Retina (tissue), 1 donor: ENCODE data around the gene TTPAL.

ENCODE experiments used
- DNase-seq: peaks from one replicate; pipeline ENCODE4 v3.0.0-alpha.2; 2016

The TTPAL gene

DNA sequence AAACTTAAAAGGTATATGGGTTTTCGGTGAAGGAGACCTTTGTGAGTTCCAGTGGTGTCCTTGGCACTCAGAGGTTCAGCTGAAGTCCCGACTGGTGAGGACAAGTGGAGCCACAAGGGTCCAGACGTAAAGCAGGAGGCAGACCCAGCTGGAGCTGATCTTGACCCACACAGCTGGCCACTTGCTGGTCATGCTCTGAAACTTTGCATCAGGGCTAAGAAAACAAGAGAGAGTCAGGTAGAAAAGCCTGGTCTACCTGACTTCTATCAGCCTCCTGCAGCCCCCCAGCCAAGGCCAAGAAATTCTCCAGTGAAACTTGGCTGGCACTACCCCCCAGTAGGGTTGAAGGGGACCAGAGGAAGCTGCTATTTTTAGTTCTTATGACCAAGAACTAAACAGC lies 24.5 kb downstream of the TTPAL start:
- DNase-seq: no peak

DNA sequence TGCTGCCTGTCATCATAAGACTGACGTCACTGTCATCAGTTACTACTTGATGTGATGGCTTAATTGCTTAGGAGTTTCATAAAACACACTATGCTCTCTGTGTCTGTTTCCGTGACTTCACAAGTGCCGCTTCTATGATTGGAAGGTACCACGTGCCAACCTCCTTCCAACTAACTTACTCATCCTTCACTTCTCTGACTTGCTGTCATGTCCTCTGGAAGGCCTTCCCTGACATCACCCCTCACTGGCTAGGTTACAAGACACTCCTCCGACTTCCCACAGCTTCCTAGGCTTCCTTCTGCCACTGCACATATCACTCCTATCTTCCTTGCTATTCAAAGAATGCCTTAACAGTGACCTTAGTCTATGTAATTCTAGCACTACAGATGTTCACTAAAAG lies 25.8 kb downstream of the TTPAL start:
- no peak for DNase-seq

DNA sequence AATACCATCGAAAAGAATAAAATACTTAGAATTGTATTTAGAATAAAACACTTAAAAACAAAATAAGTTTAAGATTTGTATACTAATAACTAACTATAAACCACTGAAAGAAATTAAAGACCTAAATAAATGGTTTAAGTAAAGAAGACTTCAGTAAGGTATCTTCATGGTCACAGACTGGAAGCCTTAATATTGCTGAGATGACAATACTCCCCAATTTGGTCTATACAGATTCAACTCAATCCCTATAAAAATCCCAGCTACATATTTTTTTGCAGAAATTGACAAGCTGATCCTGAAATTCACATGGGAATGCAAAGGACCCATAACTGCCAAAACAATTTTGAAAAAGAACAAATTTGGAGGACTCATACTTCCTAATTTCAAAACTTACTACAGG lies 27.3 kb downstream of the TTPAL start:
- DNase-seq: no peak

DNA sequence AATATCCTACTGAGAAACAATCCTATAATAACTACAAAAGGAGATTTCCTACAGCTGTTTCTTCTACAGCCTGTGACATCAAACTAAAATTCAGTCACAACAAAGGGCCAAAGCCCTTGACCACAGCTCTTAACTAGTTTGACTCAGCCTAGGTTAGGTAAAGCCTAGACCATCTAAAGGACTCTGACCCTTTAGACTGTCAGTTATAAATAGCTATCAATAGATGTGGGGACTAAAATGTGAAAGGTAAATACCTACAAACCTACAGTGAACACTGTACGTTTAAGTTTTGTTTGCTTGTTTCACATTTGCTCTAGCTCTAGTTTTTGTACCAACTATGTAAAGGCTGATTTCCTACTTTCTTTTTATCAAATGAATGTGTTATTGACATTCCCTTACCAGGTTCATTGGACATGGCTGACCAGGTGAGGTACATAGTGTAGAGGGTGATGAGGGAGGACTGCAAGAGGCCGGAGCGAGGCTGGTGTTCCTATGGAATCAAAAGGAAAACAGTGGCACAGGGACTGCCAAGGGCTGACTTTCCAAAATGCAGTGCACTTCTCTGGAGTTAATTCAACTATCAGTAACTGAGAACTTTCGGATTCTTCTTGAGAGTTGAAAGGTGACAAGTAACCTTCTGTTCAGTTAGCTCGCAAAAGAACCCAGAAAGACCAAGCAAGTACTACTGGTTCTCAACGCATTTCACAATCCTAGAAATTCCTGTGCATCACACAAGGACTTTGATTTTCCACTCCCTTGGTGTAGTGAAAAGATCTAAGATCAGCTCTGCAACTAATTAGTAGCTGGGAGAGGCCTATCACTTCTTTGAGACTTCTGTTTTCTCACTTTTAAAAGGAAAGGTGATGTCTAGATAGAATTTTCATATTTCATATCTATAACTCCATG lies 29.0 kb downstream of the TTPAL start:
- no peak for DNase-seq

DNA sequence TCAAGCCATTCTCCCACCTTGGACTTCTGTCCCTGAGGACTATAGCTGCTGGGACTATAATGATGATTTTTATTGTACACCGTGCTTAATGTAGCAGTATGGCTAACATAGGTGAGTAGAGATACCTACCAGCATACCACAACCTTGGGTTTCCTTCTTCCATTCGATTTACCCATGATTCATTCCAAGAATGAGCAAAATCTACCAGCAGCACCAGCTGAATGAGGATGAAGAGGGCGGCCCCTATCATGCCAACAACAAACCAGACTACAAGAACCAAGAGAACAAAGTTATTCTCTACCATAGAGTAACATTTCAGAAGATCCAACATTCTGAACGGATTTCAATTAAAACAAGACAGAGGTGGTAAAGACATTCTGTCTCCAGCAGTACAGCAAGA lies 34.1 kb downstream of the TTPAL start:
- no peak for DNase-seq

DNA sequence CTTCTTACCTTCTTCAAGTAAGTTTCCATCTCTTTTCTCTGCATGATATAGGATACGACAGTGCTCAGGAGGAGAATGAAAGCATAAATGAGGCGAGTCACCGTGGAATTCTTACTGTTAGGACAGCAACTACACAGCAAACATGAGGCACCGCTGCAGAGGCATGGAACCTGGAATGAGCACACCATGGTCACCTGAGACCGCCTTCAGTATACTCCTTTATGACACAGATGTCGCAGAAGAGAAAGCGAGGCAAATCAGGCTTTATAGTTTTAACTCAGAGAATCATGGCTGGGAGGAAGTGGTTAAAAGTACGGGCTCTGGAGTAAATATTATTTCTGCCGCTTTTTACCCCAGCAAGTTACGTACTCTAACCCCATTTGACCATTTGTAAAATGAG lies 38.2 kb downstream of the TTPAL start:
- DNase-seq: no peak

DNA sequence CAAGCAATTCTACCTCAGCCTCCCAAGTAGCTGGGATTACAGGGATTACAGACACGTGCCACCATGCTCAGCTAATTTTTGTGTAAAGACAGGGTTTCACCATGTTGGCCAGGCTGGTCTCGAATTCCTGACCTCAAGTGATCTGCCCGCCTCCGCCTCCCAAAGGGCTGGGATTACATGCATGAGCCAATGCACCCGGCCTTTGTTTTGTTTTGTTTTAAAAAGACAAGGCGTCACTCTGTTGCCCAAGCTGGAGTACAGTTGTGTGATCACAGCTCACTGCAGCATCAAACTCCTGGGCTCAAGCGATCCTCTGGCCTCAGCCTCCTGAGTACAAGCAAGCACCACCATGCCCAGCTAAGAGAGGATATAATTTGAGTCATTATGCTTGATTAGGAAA lies 40.8 kb downstream of the TTPAL start:
- DNase-seq: no peak

DNA sequence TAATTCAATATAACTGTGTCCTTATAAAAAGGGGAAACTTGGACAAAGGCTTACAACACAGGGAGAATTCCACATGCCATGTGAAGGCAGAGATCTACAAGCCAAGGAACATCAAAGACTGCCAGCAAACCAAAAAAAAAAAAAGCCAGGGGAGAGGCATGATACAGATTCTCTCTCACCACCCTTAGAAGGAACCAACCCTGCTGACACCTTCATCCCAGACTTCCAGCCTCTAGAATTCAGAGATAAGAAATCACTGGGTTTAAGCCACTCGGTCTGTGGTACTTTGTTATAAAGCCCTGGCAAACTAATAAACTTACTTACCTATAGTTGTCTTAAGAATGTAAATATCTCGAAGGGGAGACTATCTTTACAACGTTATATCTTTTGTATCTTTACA lies 41.8 kb downstream of the TTPAL start:
- no peak for DNase-seq

DNA sequence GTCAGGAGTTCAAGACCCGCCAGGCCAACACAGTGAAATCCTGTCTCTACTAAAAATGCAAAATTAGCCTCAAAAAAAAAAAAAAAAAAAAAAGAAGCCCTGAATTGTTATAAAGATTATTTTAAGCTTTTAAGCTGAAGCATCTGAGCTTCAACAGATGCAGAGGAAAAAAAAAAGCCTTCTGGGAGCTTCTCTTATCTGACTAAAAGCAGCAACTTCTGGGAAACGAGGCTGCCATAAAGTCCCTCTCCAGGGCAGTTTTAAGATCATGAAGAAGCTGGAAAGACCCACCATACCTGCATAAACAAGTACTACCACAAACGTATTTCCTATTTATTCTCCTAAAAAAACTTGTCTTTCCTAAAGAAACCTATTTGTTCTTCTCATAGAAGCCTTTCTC lies 42.6 kb downstream of the TTPAL start:
- DNase-seq: no peak

DNA sequence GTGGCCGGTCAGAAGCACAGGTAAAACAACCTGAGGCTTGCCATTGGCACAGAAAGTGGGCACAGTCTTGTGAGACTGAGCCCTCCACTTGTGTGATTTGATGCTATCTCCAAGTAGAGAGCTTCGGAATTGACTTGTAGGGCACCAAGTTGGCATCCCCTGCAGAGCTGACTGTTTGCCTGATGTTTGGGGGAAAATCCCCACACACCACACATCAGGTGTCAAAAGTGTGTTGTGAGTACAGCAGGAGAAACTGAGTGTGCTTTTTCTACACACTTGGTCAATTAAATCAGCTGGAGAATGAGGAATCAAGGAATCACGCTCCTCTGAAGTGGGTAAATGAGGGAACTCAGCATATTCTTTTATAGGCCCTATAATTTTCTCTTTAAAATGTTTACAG lies 45.2 kb downstream of the TTPAL start:
- no peak for DNase-seq

DNA sequence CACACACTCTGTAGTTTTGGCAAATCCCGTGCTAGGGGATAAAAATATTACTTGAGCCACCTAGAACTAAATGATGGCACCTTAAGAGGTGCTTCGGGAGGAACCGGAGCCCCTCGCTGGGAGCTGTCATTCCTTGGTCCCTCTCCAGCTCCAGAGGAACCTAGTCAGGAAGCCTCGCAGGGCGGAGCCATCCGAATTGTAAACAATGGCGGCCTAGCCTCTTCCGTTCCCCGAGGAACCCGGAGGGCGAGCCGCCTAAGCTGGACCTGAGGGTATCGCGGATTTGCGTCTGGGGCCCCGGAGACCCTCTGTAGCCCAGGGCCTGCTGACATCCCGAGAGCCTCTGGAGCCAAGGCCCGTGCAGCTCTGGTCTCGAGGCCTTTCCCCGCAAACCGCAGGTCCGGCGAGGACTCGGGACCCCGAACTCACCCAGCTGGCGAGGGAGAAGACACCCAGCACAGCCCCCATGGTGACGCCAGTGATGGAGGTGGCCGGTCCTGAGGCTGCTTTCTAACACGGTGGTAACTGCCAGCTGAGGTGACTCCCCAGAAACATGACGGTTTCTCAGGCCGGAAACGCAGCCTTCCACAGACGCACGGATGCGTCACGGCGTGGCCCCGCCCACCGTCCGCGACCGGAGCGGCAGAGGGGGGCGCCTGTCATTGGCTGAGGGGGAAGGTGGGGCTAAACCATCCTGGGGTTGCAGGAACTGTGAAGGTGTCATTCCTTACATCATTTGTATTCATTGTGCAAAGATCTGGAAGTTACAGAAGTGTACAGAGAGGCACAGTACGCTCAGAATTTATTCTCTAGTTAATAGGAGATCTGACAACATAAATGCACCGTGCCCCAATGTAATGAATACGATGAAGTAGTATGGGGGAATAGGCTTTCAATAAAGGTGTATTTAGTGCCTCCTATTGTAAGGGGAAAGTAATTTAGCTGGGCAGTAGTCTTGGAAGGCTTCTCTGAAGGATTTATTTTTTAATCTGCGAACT lies 46.1 kb downstream of the TTPAL start, which contains the start of gene SERINC3:
SERINC3 (minus strand) TSS at position 587 of the 998 bp plus-strand sequence; CDS start at position 468, 119 bp downstream.
- peak; percentile 95 for DNase-seq

DNA sequence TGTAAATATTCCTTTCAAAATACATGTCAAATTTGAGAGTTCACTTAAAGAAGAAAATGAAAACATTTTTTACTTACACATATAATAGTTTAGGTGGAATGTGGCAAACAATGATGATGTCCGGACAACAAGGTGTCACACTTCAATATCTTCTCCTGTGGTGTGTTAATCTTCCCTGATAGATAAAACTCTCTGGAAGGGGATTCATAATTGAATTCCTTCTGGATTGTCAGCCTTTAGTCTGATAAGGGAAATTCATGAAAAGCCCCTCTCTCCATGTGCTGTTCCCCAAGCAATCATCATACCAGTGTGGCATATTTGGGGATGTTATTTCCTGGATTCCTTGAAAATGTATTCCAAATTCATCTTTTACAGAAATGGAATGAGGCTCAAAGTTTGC lies 47.2 kb downstream of the TTPAL start:
- no peak for DNase-seq

DNA sequence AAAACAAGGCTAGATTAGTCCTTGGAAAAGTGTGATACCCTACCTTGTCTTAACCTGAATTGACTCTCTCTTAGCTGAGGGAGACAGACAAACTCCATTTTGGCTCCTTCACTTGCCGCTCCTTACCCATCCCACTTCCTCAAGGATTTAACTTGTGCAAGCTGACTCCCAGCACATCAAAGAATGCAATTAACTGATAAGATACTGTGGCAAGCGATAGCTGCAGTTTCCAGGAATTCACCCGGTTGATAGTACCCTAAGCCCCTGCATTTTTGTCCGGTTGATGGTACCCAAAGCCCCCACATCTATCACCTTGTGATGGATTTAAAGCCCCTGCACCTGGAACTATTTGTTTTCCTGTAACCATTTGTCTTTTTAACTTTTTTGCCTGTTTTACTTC lies 48.1 kb downstream of the TTPAL start:
- no peak for DNase-seq

DNA sequence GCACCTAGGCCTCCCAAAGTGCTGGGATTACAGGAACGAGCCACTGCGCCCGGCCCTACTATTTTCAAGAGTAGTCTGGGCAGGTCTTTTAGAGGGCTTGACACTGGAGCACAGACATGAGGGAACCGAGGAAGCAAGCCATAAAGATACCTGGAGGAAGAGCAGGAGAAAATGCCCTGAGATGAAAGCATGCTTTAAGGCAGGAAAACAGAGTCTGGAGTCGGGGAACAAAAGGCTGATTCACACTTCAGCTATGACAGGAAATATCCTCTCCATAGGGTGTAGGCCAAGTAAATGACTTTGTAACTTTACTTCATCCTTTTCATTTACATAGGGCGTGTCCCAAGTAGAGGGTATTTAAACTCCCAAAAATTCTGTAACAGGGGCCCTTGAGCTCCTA lies 50.5 kb downstream of the TTPAL start:
- DNase-seq: no peak

DNA sequence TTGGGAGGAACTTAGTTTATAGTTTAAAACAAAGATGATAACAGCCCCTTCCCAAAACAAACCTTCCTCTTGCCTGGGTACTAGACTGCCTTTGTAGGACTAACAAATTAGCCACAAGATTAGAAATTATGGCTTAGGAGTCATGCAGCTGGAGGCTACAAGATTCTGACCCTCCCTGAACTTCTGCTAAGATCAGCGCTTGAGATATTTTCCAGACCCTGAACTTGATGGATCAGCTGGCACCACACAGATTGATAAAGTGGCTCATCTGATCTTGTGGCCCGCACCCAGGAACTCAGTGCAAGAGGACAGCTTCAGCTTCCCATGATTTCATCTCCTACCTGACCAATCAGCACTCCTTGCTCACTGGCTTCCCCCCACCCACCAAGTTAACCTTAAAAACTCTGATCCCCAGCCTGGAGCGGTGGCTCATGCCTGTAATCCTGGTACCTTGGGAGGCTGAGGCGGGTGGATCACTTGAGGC lies 52.1 kb downstream of the TTPAL start:
- no peak for DNase-seq

DNA sequence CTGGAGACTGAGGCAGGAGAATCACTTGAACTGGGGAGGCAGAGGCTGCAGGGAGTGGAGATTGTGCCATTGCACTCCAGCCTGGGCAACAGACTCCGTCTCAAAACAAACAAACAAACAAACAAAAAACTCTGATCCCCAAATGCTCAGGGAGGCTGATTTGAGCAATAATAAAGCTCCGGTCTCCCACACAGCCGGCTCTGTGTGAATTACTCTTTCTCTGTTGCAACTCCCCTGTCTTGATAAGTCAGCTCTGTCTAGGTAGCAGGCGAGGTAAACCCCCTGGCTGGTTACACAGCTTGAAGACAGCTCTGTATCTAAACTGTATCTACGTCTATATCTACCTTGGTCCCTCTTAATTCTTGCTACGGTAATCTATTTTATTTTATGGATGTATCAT lies 52.6 kb downstream of the TTPAL start:
- DNase-seq: no peak

DNA sequence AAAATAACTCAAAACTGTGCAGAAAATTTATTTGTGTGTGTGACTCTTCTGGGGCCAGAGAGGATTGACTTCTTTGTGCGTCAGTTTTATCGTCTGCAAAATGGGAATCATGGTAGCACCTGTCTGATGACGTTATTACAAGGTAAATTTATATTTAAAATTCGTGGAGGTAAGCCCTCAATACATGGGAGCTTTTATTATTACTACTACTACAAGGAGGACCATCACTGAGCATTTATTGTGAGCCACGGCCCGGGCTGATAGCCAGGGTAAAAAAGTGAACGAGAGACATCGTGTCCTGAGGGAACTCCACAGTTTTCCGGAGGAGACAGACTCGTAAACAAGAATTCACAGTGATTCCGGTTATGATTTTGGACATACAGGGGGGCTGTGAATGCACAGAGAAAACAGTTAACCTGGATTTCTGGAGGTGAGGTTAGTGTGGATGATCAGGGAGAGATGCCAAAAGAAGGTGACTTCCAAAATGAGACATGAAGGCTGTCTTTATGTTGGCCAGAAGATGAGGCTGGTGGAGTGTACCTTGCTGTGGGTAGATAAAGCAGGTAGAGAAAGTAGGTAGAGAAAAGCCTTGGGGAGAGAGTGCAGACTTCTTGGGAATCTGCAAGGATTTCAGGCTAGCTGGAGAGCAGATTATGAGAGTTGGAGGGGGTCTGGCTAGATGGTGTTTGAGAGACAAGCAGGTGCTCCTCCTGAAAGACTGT lies 56.7 kb downstream of the TTPAL start:
- DNase-seq: peak; percentile 16

DNA sequence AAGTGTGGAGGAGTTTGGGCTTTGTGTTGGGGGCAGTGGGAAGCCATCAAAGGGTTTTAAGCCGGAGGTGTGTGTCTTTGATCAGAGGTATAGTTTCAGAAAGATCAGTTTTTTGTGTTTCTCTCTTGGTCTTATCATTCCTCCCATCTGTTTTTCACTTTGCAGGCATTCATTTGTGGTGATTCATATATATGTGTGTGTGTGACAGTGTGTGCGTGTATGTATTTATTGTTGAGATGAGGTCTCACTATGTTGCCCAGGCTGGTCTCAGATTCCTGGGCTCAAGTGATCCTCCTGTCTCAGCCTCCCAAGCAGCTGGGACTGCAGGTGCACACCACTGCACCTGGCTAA lies 57.3 kb downstream of the TTPAL start:
- no peak for DNase-seq

DNA sequence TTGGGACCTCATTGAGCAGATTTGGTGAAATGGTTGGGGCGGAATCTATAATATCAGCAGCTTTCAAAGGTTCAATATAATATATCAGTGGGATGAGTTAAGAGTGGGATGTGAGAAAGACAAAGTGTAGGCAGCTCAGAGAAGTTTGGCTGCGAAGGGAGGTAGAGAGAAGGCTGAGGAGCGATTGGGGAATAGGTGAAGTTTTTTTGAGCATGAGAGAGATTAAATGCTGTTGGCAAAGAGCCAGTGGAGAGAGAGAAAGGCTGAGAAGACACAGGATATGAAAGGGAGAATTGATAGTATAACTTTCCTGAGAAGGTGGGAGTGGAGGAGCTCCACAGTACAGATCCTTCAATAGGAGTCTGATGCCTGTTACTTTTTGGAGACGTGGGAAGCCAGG lies 58.3 kb downstream of the TTPAL start:
- DNase-seq: no peak

DNA sequence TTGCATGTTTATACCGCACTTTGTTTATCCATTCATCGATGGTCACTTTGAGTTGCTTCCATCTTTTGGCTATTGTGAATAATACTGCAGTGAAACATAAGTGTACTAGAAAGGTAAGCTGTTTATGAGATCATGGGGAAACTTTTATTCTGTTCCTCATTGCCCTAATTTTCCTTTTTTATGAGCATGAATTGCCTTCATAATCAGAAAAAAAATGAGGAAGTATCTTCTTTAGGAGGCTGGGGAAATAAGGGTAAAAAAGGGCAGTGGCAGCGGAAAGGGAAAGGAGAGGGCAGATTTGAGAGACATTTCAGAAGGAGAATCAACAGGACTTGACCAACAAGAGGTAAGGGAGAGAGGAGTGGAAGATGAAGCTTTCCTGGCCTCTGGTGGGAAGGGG lies 60.5 kb downstream of the TTPAL start:
- DNase-seq: no peak

DNA sequence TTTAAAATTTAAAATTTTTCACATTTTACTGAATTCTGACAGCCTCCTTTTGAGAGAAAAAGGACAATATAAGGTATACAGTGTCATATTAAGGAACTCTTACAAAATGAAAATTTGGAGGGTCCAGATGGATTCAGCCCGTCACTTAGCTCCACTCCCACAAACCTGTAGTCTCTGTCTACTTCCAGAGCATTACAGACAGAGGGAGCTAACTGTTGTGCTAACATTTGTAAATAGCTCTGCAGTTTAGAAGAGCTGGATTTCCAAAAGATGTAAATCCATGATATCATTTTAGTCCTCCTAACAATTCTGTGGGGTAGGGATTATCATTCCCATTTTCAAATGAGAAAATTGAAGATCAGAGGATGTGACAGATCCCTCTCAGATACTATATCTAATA lies 62.3 kb downstream of the TTPAL start:
- DNase-seq: no peak

DNA sequence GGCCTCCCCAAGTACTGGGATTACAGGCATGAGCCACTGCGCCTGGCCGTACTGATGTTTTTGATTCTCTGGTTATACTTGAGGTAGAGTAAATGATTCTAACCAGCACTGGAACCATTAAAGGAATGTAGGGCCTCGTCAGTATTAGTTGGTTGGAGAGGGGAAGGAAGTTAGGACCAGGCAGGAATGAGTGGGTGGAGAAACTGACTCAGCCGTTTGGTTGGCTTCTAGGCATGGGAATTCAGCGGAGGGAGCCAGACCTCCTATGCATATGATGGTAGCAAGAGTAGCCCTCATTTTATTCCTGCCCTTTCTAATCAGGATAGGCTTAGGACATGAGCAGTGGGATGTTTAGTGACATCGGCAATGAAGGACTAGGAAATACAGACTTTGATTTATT lies 65.2 kb downstream of the TTPAL start:
- no peak for DNase-seq

DNA sequence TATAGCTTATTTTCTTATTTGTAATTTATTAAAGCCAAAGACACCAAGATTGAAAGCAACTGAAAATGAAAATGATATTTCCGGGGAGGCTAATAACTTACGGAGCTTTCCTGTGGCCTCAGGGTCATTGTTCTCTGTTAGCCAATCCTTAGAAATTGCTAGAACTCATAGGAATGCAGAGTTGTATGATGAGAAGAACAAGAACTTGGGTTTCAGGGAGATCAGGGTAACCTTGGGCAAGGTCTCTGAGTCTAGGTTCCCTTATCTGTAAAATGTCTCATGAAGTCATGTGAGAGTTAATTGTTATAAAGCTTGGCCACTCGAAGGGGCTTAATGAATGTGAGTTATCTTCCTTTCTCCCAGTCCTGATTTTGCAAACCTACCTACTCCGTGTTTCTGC lies 66.3 kb downstream of the TTPAL start:
- DNase-seq: no peak
